NCI-H774 (cell line): ENCODE results near the gene NCAPH2.
A peak's percentile ranks its signal among the peaks of the same experiment; 100 is the strongest.
"Not testable (repeated sequence)": the region's sequence is repeated elsewhere in the genome, so short reads cannot be mapped to it uniquely, and the experiment has no call there.

Source experiments
- DNase-seq: peaks from one replicate; lab custom pipeline; 2025; lab: John Stamatoyannopoulos, UW

Gene NCAPH2

GRCh38 chr22:50519151-50519550 lies 11.1 kb downstream of the NCAPH2 start:
- no peak for DNase-seq

DNA sequence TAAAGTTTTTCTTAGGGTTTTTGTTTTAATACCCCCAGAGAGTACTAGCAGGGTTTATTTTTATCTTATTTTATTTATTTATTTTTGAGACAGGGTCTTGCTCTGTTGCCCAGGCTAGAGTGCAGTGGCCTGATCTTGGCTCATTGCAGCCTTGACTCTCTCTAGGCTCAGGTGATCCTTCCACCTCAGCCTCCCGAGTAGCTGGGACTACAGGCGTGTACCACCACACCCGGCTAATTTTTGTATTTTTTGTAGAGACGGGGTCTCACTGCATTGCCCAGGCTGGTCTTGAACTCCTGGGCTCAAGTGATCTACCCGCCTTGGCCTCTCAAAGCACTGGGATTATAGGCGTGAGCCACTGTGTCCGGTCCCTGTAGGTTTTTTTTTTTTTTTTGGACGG lies 12.2 kb downstream of the NCAPH2 start:
- DNase-seq: not testable (repeated sequence)

GRCh38 chr22:50520826-50521453 lies 12.9 kb downstream of the NCAPH2 start:
- no peak for DNase-seq

GRCh38 chr22:50521710-50522109 lies 13.7 kb downstream of the NCAPH2 start:
- DNase-seq: no peak

DNA sequence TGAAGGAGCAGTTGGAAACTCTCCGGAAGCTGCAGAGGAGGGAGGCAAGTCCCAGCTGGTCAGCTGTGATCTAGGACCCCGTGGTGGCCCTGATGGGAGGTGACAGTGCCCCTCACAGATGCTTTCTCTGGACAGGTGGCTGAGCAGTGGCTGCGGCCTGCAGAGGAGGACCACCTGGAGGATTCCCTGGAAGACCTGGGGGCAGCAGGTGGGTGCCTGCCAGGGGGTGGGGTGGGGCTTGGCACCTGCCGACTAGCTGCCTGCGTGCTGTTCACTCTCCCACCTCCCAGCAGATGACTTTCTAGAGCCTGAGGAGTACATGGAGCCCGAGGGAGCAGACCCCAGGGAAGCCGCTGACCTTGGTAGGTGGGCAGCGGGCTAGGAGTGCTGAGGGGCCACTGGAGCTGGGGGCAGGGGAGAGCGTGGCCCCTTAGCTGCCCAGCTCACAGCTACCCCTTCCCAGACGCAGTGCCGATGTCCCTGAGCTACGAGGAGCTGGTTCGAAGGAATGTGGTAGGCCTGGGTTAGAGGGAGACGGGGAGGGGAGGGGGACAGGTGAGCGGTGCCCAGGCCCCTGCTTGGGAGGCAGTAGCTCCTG lies 14.3 kb downstream of the NCAPH2 start:
- DNase-seq: no peak

- no peak for DNase-seq
Measured at GRCh38 chr22:50522806-50523438, 14.9 kb downstream of the NCAPH2 start.

DNA sequence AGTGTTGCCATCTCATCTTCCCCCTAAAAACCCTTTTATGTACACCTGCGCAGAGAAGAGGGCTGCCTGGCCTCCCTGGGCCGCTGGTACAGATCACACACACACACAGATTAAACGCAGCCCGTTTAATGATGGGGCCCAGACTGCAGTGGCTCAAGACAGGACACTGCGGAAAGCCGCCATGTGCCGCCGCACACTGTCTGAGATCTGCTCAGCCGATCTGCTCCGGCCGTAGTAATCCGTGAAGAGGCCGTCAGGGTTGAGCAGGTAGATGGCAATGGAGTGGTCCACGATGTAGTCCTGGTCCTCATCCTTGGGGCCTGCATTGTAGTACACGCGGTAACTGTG lies 15.4 kb downstream of the NCAPH2 start:
- DNase-seq: no peak

DNA sequence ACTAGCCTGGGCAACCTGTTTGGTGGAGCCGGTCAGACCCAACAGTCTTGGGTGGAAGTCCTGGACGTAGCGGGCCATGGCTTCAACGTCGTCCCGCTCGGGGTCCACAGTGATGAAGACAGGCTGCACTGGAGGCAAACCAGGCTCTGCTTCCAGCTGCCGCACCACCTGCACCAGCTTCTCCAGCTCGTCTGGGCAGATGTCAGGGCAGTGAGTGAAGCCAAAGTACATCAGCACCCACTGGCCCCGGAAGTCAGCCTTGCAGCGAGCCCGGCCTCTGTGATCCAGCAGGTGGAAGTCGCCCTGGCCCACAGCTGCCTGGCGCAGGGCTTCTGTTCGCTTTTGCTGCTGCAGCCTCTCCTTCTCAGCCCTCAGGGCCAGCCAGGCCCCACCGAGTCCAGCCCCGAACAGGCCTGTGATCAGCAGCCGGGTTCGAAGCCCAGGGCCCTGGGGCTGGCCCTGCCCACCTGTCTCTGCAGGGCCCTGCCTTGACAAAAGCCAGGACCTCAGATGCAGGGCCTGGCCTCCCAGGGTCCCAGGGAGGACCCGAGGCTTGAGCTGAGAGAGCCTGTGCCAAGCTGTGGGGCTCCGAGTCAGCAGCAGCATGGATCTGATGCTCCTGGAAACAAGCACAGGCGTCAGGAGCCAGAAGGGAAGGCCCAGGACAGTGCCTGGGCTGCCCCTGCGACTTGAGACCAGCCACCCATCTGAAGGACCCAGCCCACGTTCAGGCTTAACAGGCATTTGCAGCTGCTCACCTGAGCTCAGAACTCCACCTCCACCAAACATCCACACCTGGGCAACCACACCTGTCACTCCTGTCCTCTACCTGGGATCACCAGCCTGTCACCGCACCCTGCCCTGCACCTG lies 16.0 kb downstream of the NCAPH2 start:
- no peak for DNase-seq

GRCh38 chr22:50524676-50525103 lies 16.7 kb downstream of the NCAPH2 start:
- DNase-seq: no peak

- DNase-seq: peak; percentile 90
Measured at GRCh38 chr22:50525104-50525857, 17.3 kb downstream of the NCAPH2 start, which contains the start of gene SCO2. Gene SCO2 (minus strand): TSS chr22:50525598. CDS start chr22:50524411, 1,187 bp downstream.

- DNase-seq: no peak
Measured at GRCh38 chr22:50525858-50526107, 17.8 kb downstream of the NCAPH2 start.

DNA sequence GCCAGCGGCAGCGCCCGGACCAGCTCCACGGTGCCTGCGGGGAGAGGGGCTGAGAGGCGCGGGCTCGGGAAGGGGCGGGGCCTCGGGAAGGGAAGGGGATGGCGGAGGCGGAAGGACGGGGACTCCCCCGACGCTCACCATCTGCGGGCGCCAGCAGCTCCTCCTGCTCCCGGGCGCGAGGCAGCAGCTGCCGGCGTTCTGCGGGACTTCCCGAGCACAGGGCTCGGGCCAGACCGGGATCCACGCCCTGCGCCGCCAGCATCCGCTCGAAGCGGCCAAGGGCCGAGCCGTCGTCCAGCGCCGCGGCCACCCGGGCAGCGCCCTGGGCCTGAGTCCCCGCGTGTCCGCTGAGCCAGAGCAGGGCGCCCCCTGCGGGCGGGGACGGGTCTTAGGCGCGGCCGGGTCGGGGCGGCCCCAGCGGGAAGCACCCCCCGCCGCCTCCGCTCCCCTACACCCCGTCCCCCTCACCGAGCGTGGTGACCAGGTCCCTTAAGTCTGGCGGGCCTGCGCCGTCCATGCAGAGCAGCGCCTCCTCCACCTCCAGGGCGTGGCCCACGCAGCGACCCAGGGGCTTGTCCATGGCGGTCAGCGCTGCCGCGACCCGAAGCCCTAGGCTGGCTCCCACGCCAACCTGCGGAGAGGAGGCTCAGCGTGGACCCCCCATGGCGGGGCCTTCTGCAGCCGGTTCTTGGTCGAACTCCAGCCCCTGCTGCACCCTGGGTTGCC lies 18.2 kb downstream of the NCAPH2 start:
- peak; percentile 40 for DNase-seq

DNA sequence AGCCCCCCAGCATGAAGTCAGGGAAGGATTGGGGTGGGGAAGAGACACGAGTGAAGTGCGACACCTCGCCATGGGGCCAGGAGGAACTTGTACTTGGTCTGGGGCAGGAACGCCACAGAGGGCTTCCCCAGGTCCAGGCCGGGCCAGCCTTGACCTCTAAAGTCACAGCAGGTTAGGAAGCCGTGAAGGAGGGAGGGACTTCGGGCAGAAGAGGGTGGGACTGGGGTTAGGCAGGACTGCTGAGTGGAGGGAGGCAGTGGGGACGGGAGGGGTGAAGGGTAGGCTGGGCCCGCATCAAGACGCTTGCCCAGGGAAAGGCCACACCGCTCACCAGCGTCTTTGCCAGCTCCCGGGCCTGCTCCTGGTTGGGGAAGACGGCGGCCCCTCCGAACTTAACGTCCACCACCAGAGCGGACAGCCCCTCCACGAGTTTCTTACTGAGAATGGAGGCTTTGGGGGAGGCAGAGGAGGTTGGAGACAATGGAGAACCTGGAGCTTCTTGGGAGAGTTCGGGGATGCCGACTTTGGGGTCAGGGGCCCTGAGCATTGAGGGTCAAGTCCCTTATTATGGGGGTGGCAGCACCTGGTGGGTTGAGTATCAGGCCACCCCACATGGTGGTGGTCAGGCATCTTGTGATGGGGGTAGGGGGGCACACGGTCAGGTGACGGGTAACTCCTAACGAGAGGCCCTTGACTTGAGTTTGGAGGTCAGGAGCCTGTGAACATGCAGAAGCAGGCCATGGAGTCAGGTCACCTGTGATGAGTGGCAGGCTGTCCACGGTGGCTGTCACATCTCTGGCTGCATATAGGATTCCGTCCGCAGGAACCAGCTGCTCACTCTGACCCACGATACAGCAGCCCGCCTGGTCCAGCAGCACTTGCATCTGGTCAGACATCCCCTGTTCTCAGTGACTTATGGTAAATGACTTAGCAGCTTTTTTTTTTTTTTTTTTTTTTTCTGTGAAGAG lies 19.1 kb downstream of the NCAPH2 start:
- DNase-seq: no peak

DNA sequence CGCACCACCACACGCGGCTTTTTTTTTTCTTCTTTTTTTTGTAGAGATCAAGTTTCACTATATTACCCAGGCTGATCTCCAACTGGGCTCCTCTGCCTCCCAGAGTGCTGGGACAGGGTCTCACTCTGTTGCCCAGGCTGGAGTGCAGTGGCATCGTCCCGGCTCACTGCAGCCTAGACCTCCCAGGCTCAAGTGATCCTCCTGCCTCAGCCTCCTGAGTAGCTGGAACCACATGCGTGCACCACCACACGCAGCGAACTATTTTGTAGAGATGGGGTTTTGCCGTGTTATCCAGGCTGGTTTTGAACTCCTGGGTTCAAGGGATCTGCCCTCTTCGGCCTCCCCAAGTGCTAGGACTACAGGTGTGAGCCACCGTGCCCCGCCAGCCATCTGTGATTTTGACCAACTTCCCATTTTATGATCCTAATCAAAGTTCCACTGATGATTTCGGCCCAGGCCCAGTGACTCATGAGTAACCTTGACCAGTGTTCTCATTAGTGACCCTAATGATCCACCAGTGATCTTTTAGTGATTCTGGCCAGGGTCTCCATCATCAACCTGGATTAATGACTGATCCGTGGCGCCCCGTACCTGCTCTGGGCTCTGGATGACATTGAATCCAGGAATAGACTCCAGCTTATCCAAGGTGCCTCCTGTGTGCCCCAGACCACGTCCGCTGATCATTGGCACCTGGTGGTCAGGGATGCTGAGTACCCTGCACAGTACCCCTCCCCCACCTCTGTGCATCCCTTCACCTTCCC lies 20.1 kb downstream of the NCAPH2 start:
- DNase-seq: no peak

GRCh38 chr22:50528682-50529415 lies 20.8 kb downstream of the NCAPH2 start:
- DNase-seq: no peak

DNA sequence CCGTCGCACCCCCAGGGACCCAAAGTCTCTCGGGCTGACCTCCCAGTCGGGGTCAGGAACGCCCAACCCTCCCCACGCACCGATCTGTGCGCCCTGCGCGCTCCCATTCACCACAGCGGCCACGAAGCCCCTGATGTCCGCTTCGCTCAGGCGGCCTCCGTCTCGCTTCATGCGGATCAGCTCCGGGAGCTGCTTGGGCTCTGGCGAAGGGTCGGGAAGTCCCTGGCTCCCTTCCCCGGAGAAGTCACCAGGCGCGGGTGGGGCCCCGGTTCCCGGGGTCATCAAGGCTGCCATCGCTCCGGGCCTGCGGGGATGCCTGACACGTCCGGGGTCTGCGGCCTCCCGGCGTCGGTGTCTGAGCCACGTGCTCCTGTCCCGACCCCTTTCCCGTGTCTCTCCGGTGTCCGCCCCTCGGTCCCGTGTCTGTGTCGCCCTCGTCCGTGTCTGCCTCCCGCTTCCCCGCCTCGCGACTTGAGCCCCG lies 21.4 kb downstream of the NCAPH2 start:
- DNase-seq: no peak

DNA sequence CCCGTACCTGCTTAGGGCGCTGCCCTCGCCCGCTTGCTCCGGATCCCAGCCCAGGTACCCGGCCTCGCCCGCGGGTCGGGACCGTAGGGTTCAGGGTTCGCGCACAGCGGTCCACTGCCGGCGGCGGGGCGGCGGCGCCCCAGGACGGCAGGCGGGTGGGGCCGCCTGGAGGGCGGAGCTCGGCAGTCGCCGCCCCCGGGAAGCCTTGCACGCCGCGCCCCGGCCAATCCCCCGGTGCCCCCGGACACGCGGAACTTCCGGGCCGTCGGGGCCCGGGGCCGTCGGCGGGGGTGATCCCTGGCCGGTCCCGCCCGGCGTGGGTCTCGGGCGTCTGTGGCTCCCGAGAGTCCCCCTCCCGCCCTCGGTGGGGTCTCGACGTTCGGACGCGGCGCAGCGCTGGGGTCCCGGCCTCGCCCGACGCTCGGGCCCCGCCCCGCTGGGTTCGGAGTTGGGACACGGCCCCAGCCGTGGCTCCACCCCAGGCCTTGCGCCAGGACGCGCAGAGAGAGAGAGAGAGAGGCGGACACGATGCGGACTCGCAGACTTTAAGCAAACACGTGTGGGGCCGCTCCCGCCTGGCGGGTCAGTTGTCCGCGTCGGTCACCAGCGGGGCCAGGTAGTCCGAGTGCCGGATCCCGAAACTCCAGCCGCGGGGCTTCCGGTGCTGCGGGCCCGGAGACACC lies 22.0 kb downstream of the NCAPH2 start, which contains the start of gene TYMP:
Gene TYMP (minus strand): TSS at position 116 of the 683 bp plus-strand sequence. CDS start 303 bp downstream, outside the sequence.
- peak; percentile 45 for DNase-seq

GRCh38 chr22:50530580-50530876 lies 22.5 kb downstream of the NCAPH2 start:
- no peak for DNase-seq
